ENCODE results near the gene TADA3. TPM values are rescaled to one million over a fixed set of nuclear protein-coding genes. Genes with fewer than 3 reads are reported as not detected.

Gene TADA3
- 10 to 100 TPM; 21.0 to 49.8 (median 38.0) TPM for polyA plus RNA-seq

GRCh38 chr3:9792405-9793160 lies at the start of gene TADA3, which contains the start of gene ARPC4:
Gene TADA3 (minus strand): TSS chr3:9792473. CDS start chr3:9791466, 1,007 bp downstream.
Gene ARPC4 (plus strand): TSS chr3:9793082. CDS start chr3:9793122, 40 bp downstream.
- WGBS, 3 donors: 0 to 1% (median 0%) methylated on average over 65 of the region's 65 CpGs
- peak within 1 kb of the TSS; percentile 91 for H3K27ac ChIP-seq (ENCODE audit: low read depth, low read length)

DNA sequence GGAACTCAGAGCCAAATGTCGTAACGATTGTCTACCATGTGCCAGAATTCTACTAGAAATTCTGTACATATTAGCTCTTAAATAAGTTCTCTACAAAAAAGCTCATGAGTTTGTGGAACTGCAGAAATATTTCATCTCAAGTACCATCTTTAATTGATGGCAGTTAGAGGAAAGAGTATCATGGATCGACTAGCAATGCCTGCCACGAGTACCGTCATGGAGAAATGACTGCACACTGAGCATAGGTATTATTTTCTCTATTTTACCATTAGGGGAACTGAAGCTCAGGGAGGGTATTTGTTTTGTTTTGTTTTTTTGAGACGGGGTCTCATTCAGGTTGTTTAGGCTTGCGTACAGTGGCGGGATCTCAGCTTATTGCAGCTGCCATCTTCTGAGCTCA lies 48.7 kb upstream of the TADA3 start:
- H3K27ac ChIP-seq (ENCODE audit: low read depth, low read length): no peak overlapping the region
- 74 to 85% (median 78%) methylated on average over 8 of the region's 8 CpGs for WGBS, 3 donors

DNA sequence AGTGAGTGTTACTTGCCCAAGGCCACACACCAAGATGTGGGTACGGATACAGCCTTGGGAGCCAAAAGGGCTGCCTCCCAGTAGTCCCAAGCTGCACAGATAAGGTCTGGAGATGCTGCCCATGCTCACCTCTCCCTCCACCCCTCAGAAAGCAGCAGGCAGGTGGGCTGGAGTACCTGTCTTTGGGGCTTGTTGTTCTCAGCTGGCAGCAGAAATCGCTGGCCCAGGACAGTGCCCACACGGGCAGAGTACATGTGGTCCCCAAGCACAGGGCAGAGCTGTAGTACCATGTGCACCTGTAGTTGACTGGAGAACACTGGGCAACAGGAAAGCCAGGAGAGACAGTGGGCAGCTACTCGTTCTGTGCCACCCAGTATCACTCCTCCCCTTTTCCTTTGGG lies 46.6 kb upstream of the TADA3 start:
- no peak overlapping the region for H3K27ac ChIP-seq (ENCODE audit: low read depth, low read length)
- WGBS, 3 donors: 69 to 84% (median 80%) methylated on average over 4 of the region's 4 CpGs

GRCh38 chr3:9837701-9838582 lies 45.7 kb upstream of the TADA3 start:
- WGBS, 3 donors: 62 to 73% (median 69%) methylated on average over 12 of the region's 12 CpGs

DNA sequence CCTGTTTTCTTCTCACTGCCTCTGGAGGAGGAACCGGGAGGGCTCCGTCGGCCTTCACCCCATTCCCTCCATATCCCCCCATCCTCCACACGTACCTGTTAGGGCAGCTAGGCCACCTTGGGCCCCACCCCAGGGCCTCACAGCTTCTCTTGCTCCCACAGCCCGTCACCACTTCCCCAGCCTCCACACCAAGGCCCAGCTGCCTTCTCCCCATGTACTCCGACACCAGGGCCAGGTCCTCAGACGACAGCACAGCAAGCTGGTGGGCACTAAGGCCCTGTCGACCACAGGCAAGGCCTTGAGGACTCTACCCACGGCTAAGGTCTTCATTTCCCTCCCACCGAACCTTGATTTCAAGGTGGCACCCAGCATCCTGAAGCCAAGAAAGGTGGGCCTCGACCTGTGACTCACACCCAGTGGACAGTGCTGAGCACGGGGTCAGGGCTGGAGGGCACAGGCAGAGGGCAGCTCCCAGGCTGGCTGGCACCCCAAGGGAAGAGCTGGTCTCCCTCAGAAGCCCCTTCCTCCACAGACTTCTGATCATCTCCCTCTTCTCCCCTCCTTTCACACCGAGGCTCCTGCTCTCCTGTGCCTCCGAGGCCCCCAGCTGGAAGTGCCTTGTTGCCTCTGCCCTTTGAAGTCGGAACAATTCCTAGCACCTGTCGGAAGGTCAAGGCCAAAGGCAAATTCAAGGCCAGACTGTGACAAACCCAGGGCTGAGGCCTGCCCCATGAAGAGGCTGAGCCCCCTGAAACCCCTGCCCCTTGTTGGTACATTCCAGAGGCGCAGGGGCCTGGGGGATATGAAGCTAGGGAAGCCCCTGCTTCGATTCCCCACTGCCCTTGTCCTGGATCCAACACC lies 42.5 kb upstream of the TADA3 start:
- 73 to 85% (median 84%) methylated on average over 17 to 18 of the region's 18 CpGs for WGBS, 3 donors
- H3K27ac ChIP-seq (ENCODE audit: low read depth, low read length): no peak overlapping the region

More at GRCh38 chr3:9837701-9838582, 45.7 kb upstream of the TADA3 start:
- H3K27ac ChIP-seq (ENCODE audit: low read depth, low read length): no peak overlapping the region

- H3K27ac ChIP-seq (ENCODE audit: low read depth, low read length): no peak overlapping the region
- WGBS, 3 donors: 90 to 99% (median 95%) methylated on average over 9 of the region's 9 CpGs
Observed at GRCh38 chr3:9833078-9833477, 40.8 kb upstream of the TADA3 start.

DNA sequence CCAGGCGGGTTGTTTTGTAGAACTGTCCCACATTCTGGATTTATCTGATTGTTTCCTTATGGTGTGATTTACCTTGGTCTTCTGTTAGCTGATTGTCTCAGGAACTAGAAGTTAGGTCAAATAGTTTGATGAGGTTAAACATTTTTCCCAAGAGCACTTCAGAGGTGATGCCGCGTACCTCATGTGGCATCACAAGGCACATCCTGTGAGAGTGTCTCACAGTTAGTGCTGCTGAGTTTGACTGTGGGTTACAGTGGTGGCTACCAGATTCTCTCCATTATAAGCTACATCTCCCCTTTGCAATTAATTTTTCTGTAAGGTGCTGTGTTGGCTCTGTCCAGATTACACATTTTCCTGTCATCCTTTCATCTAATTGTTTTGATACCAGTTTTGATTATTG lies 39.0 kb upstream of the TADA3 start:
- 91 to 97% (median 96%) methylated on average over 3 of the region's 3 CpGs for WGBS, 3 donors
- H3K27ac ChIP-seq (ENCODE audit: low read depth, low read length): no peak overlapping the region

DNA sequence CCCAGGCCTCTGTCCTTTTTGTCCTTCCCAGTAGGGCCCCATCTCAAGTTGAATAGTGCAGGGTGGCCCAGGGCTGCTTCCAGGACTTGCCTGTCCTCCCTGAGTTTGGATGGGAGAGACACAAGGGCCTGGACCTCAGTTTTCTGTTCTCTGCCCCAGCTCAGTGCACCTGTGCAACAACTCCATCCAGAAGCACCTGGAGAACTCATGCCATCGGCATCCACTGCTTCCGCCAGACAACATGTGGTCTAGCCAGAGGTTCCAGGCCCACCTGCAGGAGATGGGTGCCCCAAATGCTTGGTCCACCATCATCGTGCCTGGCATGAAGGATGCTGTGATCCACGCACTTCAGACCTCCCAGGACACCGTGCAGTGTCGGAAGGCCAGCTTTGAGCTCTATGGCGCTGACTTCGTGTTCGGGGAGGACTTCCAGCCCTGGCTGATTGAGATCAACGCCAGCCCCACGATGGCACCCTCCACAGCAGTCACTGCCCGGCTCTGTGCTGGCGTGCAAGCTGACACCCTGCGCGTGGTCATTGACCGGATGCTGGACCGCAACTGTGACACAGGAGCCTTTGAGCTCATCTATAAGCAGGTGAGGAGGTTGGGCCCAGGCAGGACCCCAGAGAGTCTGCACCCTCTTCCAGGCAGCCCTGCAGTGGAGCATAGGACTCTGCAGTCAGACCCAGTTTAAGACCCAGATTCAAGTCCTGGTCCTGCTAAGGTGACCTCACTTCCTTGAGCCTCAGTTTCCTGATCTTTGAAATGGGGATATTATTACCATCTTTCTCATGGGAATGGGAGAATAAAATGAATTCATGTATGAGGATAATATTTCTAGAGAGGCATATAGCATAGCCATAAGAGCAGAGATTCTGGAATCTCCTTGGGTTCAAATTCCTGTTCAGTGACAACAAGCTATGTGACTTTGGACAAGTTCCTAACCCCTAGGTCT lies 36.8 kb upstream of the TADA3 start:
- H3K27ac ChIP-seq (ENCODE audit: low read depth, low read length): no peak overlapping the region
- WGBS, 3 donors: 88 to 98% (median 96%) methylated on average over 17 of the region's 17 CpGs

- H3K27ac ChIP-seq (ENCODE audit: low read depth, low read length): no peak overlapping the region
- WGBS, 3 donors: 71 to 82% (median 82%) methylated on average over 20 of the region's 20 CpGs
Observed at GRCh38 chr3:9826815-9827573, 34.7 kb upstream of the TADA3 start.

- no peak overlapping the region for H3K27ac ChIP-seq (ENCODE audit: low read depth, low read length)
- 70 to 79% (median 73%) methylated on average over 14 of the region's 14 CpGs for WGBS, 3 donors
Observed at GRCh38 chr3:9825451-9826040, 33.3 kb upstream of the TADA3 start.

DNA sequence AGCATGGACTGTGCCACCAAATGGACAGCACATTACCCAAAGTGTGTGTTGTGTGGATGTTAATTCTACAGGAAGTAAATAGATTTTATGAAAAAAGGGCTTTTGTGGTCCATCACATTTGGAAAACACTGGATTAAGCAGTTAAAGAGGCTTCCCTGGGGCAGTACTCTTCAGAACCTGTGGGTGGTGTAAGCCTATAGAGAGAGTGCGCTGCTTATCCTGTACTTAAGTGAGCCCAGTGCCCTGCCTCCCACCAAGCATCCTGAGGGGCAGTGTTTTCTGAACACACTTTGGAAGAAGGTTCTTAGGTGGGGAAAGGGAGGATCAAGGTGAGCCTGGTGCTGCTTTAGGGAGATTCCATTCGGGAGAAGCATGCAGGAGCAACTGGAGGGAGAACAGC lies 28.7 kb upstream of the TADA3 start:
- no peak overlapping the region for H3K27ac ChIP-seq (ENCODE audit: low read depth, low read length)
- WGBS, 3 donors: 54 to 86% (median 85%) methylated on average over 2 of the region's 2 CpGs

GRCh38 chr3:9820543-9820942 lies 28.3 kb upstream of the TADA3 start:
- WGBS, 3 donors: 82 to 90% (median 88%) methylated on average over 12 of the region's 12 CpGs
- no peak overlapping the region for H3K27ac ChIP-seq (ENCODE audit: low read depth, low read length)

- 81 to 91% (median 86%) methylated on average over 6 to 7 of the region's 7 CpGs for WGBS, 3 donors
- H3K27ac ChIP-seq (ENCODE audit: low read depth, low read length): no peak overlapping the region
Observed at GRCh38 chr3:9818666-9819335, 26.5 kb upstream of the TADA3 start.

DNA sequence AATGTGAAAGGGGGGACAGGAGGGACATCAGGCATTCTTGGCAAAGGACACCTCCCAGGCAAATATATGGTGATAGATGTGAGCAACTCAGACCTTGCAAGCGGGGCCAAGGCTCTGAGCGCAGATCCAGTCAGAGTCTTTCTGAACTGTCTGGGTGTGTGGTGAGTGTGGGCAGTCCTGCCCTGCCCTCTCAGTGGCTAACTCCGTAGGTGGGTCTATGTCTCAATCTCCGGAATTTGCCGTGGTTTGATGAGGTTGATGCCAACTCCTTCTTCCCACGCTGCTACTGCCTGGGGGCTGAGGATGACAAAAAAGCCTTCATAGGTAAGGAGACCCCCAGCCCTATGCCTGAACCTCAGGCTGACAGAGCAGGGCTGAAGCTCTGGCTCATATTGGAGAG lies 25.2 kb upstream of the TADA3 start:
- no peak overlapping the region for H3K27ac ChIP-seq (ENCODE audit: low read depth, low read length)
- 89 to 93% (median 90%) methylated on average over 6 of the region's 6 CpGs for WGBS, 3 donors

DNA sequence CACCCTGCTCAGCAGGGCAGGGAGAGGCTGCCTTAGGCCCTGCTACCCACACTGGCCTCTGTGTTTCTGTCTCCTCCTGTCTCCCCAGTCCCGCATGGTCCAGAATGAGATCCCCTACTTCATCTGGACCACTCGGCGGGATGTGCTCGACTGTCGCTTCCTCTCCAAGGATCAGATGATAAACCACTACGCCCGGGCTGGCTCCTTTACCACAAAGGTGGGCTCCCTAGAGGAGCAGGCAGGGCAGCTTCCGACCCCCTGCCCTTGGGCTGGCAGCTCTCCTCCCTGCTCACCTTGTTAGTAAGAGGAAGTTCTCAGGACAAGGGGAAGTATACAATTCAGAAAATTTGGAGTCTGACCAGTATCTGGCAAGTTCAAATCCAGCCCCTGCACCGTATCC lies 23.7 kb upstream of the TADA3 start:
- 86 to 91% (median 87%) methylated on average over 9 of the region's 9 CpGs for WGBS, 3 donors

More for the DNA sequence above, 23.7 kb upstream of the TADA3 start:
- no peak overlapping the region for H3K27ac ChIP-seq (ENCODE audit: low read depth, low read length)

Measured in adipose tissue (tissue), 3 donors.